ENCODE measurements around the gene NMUR1. TPM values are rescaled to one million over a fixed set of nuclear protein-coding genes. Genes with fewer than 3 reads are reported as not detected.

NMUR1 gene
- total RNA-seq, 1 donor from 2014 or later = 0.22 TPM

DNA sequence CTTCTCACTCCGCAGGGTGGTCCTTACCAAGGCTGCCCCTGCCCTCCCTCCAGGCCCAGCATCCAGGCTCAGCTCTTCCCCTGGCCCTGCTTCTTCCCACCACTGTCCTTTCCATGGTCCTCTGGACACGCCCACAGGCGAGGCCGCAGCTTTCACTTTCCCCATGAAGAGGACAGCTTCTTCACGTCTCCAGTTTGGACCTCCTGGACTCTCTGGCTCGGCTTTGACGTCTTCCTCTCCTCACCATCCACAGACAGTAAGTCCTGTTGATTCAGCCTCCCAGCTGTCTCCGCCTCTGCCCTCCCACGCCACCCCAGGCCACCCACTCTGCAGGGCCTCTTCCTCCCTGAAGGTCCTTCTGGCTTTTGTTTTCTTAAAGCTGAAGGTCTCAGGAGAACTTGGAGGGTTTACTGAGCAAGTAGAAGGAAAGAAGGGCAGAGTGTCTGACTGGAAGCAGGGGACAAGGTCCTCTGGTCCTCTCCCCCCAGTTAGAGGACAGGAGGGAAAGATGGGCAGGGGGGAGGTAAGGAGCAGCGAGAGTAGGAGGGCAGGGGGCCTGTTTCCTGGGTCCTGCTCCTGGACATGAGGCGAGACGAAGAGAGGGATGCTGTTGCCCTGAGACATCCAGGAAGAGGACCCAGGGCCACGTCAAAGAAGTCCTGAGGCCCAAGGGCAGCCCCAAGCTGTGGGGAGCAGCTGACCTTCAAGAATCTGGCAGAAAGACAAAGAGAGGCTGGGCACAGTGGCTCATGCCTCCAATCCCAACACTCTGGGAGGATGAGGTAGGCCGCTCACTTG, 24.7 kb upstream of the NMUR1 start:
- DNase-seq (ENCODE audit: low spot score) = peak; percentile 90
- intact Hi-C loops (cut with DNase I) = no loop called here

GRCh38 chr2:231554327-231554726, 24.1 kb upstream of the NMUR1 start:
- DNase-seq (ENCODE audit: low spot score) = no peak
- intact Hi-C loops (cut with DNase I) = no loop called here

- intact Hi-C loops (cut with DNase I) = no loop called here
- DNase-seq (ENCODE audit: low spot score) = no peak
These were observed 22.5 kb upstream of the NMUR1 start for GRCh38 chr2:231552752-231553151.

- intact Hi-C loops (cut with DNase I) = no loop called here
These were observed 19.4 kb upstream of the NMUR1 start for GRCh38 chr2:231549446-231550239.

GRCh38 chr2:231548752-231549151, 18.5 kb upstream of the NMUR1 start:
- DNase-seq (ENCODE audit: low spot score) = no peak
- intact Hi-C loops (cut with DNase I) = no loop called here

More at GRCh38 chr2:231549446-231550239, 19.4 kb upstream of the NMUR1 start:
- DNase-seq (ENCODE audit: low spot score) = no peak

GRCh38 chr2:231547315-231548110, 17.3 kb upstream of the NMUR1 start:
- intact Hi-C loops (cut with DNase I) = no loop called here
- DNase-seq (ENCODE audit: low spot score) = no peak

DNA sequence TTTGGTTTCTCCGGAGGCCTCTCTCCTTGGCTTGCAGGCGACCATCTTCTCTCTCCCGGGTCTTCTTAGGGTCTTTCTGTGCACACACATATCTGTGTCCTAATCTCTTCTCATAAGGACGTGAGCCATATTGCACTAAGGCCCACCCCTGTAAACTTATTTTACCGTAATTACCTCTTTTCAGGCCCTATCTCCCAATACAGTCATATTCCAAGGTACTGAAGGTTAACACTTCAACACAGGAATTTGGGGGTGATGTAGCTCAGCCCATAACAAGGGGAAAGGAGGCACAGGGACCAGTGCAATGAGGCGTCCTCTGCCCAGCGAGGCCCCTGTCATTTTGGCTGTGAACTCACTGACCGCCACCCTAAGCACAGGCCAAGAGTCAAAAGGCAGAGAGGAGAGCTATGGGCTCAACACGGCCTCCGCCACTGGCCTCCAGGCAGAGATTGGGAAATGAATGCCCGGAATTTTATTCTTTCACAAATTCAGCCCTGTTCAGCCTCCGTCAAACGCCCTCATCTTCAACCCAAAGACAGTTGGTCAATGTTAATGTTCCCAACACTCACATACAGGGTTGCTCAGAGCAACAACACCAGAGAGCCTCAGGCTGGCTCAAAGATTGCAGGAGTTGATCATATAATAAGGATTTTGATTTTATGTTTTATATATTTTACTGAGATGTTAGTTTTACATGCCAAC, 15.9 kb upstream of the NMUR1 start:
- DNase-seq (ENCODE audit: low spot score) = no peak
- intact Hi-C loops (cut with DNase I) = no loop called here

GRCh38 chr2:231545105-231545902, 15.1 kb upstream of the NMUR1 start:
- DNase-seq (ENCODE audit: low spot score) = peak; percentile 84
- intact Hi-C loops (cut with DNase I) = no loop called here

GRCh38 chr2:231542136-231542535, 11.9 kb upstream of the NMUR1 start:
- intact Hi-C loops (cut with DNase I) = no loop called here
- no peak for DNase-seq (ENCODE audit: low spot score)

DNA sequence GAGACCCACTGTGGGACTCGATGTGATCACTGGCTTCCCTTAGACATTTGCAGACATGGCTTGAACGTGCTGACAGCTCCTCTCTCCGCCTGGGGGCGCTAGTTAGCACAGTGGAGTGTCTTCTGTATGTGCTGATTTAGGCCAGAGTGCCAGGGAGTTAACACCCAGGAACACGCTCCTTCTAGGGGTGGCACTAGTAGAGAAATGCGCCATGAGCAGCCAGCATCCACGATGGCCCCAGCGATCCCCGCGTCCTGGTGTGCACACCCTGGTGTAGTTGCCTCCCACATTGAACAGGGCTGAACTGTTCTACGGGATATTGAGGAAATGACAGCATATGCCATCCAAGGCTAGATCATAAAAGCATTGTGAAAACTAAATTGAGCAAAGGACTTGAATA, 11.4 kb upstream of the NMUR1 start:
- intact Hi-C loops (cut with DNase I) = no loop called here
- DNase-seq (ENCODE audit: low spot score) = no peak

GRCh38 chr2:231539991-231540390, 9.7 kb upstream of the NMUR1 start:
- DNase-seq (ENCODE audit: low spot score) = no peak
- intact Hi-C loops (cut with DNase I) = no loop called here

- intact Hi-C loops (cut with DNase I) = no loop called here
- peak; percentile 76 for DNase-seq (ENCODE audit: low spot score)
These were observed 5.7 kb upstream of the NMUR1 start for GRCh38 chr2:231535961-231536360.

- intact Hi-C loops (cut with DNase I) = no loop called here
- peak; percentile 62 for DNase-seq (ENCODE audit: low spot score)
These were observed 3.5 kb upstream of the NMUR1 start for GRCh38 chr2:231533777-231534125.

- DNase-seq (ENCODE audit: low spot score) = peak; percentile 70
- intact Hi-C loops (cut with DNase I) = no loop called here
These were observed 3.0 kb upstream of the NMUR1 start for GRCh38 chr2:231533086-231533776.

GRCh38 chr2:231532756-231533035, 2.5 kb upstream of the NMUR1 start:
- DNase-seq (ENCODE audit: low spot score) = peak; percentile 62
- intact Hi-C loops (cut with DNase I) = no loop called here

DNA sequence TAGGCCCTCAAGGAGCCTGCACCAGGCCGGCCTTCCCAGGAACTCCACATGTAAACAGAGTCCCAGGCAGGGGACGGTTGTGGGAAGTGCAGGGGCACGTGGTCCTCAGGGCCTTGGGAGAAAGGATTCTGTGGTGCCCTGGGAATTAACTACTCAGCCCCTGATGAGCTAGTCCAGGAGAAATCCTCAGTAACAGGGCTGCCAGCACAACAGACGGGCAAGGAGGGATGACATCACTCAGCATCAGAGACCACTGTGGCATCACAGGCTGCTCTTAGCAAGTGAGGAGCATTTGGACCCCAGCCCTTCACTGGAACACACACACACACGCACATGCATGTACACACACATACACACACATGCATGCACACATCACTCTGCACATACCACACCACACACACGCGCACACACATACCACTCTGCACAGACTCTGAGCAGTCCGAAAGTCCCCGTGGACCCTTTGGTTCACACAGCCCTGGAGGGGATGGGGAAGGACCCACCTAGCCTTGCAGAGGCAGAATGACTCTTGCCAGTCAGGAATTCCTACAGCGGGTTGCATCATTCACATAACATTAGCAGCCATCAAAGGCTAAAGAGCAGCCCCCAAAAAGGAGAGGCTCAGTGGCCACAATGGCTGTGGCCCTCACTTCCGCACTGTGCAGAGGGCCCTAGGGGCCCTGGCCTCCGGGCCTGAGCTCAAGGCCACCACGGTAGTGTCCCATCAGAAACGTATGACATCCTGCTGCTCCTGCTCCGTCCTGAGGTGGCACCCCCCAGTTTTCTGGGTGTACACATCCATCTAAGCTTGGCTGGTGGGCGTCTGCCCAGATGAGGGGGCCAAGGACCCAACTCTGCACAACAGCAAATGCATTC, 1.9 kb upstream of the NMUR1 start:
- intact Hi-C loops (cut with DNase I) = no loop called here

DNA sequence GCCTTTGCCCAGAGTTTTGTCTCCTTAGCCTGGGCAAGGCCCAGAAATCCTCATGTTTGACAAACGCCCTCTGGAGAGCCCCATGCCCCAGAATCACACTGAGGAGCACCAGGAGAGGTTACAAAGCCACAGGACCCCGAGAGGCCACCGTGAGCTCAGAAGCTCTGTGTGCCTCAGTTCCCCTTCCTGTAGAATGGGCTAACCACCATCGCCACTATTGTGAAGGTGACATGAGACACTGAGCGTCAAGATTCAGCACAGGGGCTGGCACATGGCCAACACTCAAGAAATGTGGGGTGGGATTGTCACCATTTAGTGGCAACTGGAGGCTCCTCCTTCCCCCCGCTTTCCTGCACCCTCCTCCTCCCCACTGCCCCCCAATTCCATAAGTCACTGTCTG, 1.2 kb upstream of the NMUR1 start:
- intact Hi-C loops (cut with DNase I) = no loop called here
- peak; percentile 7 for DNase-seq (ENCODE audit: low spot score)

More for the DNA sequence above, 1.9 kb upstream of the NMUR1 start:
- peak; percentile 55 for DNase-seq (ENCODE audit: low spot score)

GRCh38 chr2:231528636-231529030, 1.6 kb downstream of the NMUR1 start:
- intact Hi-C loops (cut with DNase I) = no loop called here
- peak; percentile 68 for DNase-seq (ENCODE audit: low spot score)

Data from cardiac septum (tissue), 1 donor.